Upper lobe of left lung (tissue), 4 donors: Measurements from ENCODE around the gene BOD1L2.

Experiments
- EP300 ChIP-seq, 4 donors: sonication (generic); formaldehyde crosslinking; IDR thresholded peaks; one replicate each; pipeline ENCODE4 v1.5.1; 2017; ENCODE audit warnings: antibody characterized with exemption in 4 of 4, control low read depth in 2 of 4
- POLR2A ChIP-seq, 4 donors: fragments of 450-650 bp; IDR thresholded peaks; one replicate each; pipeline ENCODE4 v1.5.1; 2016 to 2017; ENCODE audit warnings: antibody characterized with exemption in 4 of 4, mild to moderate bottlenecking in 2 of 4
- POLR2AphosphoS5 ChIP-seq, 2 donors: sonication (generic); formaldehyde crosslinking; IDR thresholded peaks; one replicate each; pipeline ENCODE4 v1.5.1; 2017; ENCODE audit warnings: antibody characterized with exemption in 2 of 2
- TF ChIP-seq, protein P1 (sequence below), 6 experiments: fragments of 450-650 bp in 4 of 6; fragments of 200-600 bp in 2 of 6; sonication (generic) in 2 of 6; IDR thresholded peaks; one replicate each; pipeline ENCODE4 v1.5.1; 2016 to 2019; ENCODE audit warnings: antibody characterized with exemption in 6 of 6

DNA sequence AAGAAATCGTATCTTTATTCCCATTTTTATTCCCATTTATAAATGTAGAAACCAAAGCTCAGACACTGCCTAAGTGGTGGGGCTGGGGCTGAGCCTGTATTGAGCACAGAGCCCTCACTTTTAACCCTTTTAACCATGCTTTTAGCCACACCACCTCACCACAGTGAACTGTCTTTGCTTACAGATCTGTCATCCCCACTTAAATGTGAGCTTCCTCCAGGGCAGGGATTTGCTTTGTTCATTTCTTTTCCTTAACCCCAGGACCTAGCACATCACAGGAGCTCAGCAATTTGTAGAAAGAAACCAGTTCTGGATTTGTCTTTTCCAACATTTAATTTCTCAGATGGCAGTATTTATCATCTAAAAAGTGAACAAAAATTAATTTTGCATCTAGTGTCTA, 2.2 kb downstream of the BOD1L2 start:
- TF ChIP-seq, protein P1, sequence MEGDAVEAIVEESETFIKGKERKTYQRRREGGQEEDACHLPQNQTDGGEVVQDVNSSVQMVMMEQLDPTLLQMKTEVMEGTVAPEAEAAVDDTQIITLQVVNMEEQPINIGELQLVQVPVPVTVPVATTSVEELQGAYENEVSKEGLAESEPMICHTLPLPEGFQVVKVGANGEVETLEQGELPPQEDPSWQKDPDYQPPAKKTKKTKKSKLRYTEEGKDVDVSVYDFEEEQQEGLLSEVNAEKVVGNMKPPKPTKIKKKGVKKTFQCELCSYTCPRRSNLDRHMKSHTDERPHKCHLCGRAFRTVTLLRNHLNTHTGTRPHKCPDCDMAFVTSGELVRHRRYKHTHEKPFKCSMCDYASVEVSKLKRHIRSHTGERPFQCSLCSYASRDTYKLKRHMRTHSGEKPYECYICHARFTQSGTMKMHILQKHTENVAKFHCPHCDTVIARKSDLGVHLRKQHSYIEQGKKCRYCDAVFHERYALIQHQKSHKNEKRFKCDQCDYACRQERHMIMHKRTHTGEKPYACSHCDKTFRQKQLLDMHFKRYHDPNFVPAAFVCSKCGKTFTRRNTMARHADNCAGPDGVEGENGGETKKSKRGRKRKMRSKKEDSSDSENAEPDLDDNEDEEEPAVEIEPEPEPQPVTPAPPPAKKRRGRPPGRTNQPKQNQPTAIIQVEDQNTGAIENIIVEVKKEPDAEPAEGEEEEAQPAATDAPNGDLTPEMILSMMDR (IDR thresholded peaks at IDR 0.05): no peak
- TF ChIP-seq POLR2A (IDR thresholded peaks at IDR 0.05) (no peak), EP300 (IDR thresholded peaks at IDR 0.05) (no peak), POLR2AphosphoS5 (IDR thresholded peaks at IDR 0.05) (no peak)
